Liver (tissue), 9 donors: ENCODE measurements around the gene CWF19L2. TPM values are rescaled to one million over a fixed set of nuclear protein-coding genes. Genes with fewer than 3 reads are reported as not detected.
A peak's percentile ranks its signal among the peaks of the same experiment; 100 is the strongest.
"Not testable (repeated sequence)": the region's sequence is repeated elsewhere in the genome, so short reads cannot be mapped to it uniquely, and the experiment has no call there.

Source experiments
- DNase-seq: peaks from one replicate; pipeline ENCODE4 v3.0.0-alpha.2; 2017; ENCODE audit warnings: low spot score
- H3K27ac ChIP-seq, 2 donors: one replicate each; pipeline ENCODE4 v1.7.0; 2013; ENCODE audit warnings: inconsistent platforms in 2 of 2, low read length in 2 of 2, control low read depth in 1 of 2, low read depth in 1 of 2, mild to moderate bottlenecking in 1 of 2
- H3K27me3 ChIP-seq, 4 donors: one replicate each; pipeline versions ENCODE4 v1.6.1 to v1.7.0; 2013; ENCODE audit warnings: low read length in 3 of 4, inconsistent platforms in 1 of 4, mild to moderate bottlenecking in 1 of 4, moderate library complexity in 1 of 4; ENCODE audit not compliant: control insufficient read depth in 4 of 4, insufficient read depth in 4 of 4
- H3K36me3 ChIP-seq, 4 donors: one replicate each; pipeline versions ENCODE4 v1.6.1 to v1.7.0; 2013; ENCODE audit warnings: low read length in 3 of 4, mild to moderate bottlenecking in 3 of 4, low read depth in 1 of 4, moderate library complexity in 1 of 4; ENCODE audit not compliant: control insufficient read depth in 4 of 4, insufficient read depth in 3 of 4
- H3K4me1 ChIP-seq, 4 donors: one replicate each; pipeline versions ENCODE4 v1.6.1 to v1.7.0; 2013; ENCODE audit warnings: low read length in 3 of 4, mild to moderate bottlenecking in 3 of 4, moderate library complexity in 1 of 4; ENCODE audit not compliant: control insufficient read depth in 4 of 4, insufficient read depth in 4 of 4
- H3K4me3 ChIP-seq, 3 donors: one replicate each; pipeline versions ENCODE4 v1.6.1 to v1.7.0; 2013; ENCODE audit warnings: low read length in 3 of 3, control low read depth in 1 of 3, low read depth in 1 of 3, mild to moderate bottlenecking in 1 of 3
- H3K9ac ChIP-seq, 2 donors: one replicate each; pipeline ENCODE4 v1.7.0; 2013; ENCODE audit warnings: low read length in 2 of 2, mild to moderate bottlenecking in 2 of 2, moderate library complexity in 2 of 2, control low read depth in 1 of 2, low read depth in 1 of 2
- H3K9me3 ChIP-seq, 4 donors: one replicate each; pipeline versions ENCODE4 v1.6.1 to v1.7.0; 2013; ENCODE audit warnings: low read length in 3 of 4; ENCODE audit not compliant: control insufficient read depth in 4 of 4
- CTCF ChIP-seq: fragments of 150-350 bp; IDR thresholded peaks from 2 replicates; pipeline ENCODE4 v1.5.1; 2017; ENCODE audit warnings: improper control_type of control experiment, low read depth, low read length; ENCODE audit not compliant: missing input control
- EGR1 ChIP-seq, 2 donors: IDR thresholded peaks; 2 replicates each; pipeline ENCODE4 v1.6.1; 2016 to 2018; ENCODE audit warnings: antibody characterized with exemption in 2 of 2, low read depth in 2 of 2
- FOXA1 ChIP-seq: IDR thresholded peaks from 2 replicates; pipeline ENCODE4 v1.6.1; 2016; ENCODE audit warnings: antibody characterized with exemption
- FOXA2 ChIP-seq: IDR thresholded peaks from 2 replicates; pipeline ENCODE4 v1.6.1; 2016; ENCODE audit warnings: antibody characterized with exemption
- GABPA ChIP-seq, 2 donors: IDR thresholded peaks in 1 of 2; conservative IDR thresholded peaks in 1 of 2; 2 replicates each; pipeline ENCODE4 v1.6.1; 2016; ENCODE audit warnings: antibody characterized with exemption in 2 of 2, mild to moderate bottlenecking in 1 of 2, moderate library complexity in 1 of 2
- HNF4A ChIP-seq, 2 donors: conservative IDR thresholded peaks; 2 replicates each; pipeline ENCODE4 v1.6.1; 2016; ENCODE audit warnings: antibody characterized with exemption in 2 of 2, mild to moderate bottlenecking in 2 of 2
- HNF4G ChIP-seq: IDR thresholded peaks from 2 replicates; pipeline ENCODE4 v1.6.1; 2016; ENCODE audit warnings: antibody characterized with exemption
- JUND ChIP-seq, 2 donors: IDR thresholded peaks; 2 replicates each; pipeline ENCODE4 v1.6.1; 2016; ENCODE audit warnings: antibody characterized with exemption in 2 of 2
- REST ChIP-seq: IDR thresholded peaks from 2 replicates; pipeline ENCODE4 v1.6.1; 2016; ENCODE audit warnings: antibody characterized with exemption, mild to moderate bottlenecking
- RXRA ChIP-seq, 2 donors: IDR thresholded peaks; 2 replicates each; pipeline ENCODE4 v1.6.1; 2017 to 2018; ENCODE audit warnings: antibody characterized with exemption in 2 of 2, mild to moderate bottlenecking in 1 of 2
- SP1 ChIP-seq: IDR thresholded peaks from 2 replicates; pipeline ENCODE4 v1.6.1; 2018; ENCODE audit warnings: antibody characterized with exemption, mild to moderate bottlenecking
- TAF1 ChIP-seq: conservative IDR thresholded peaks from 2 replicates; pipeline ENCODE4 v1.6.1; 2016; ENCODE audit warnings: antibody characterized with exemption, mild to moderate bottlenecking
- YY1 ChIP-seq: IDR thresholded peaks from 2 replicates; pipeline ENCODE4 v1.6.1; 2016; ENCODE audit warnings: antibody characterized with exemption, mild to moderate bottlenecking
- WGBS: extraction: QIAGEN DNeasy Blood & Tissue Kit; methylation state at CpG from one replicate; pipeline ENCODE4 v1.1.7; 2013; 5-methylcytosine and 5-hydroxymethylcytosine counted together
- polyA plus RNA-seq, 2 donors: library from polyadenylated mRNA; stranded (reverse) in 1 of 2; unstranded in 1 of 2; fragments of 200-250 nt in 1 of 2; fragments of >200 nt in 1 of 2; fragmentation: Nextera tagmentation in 1 of 2; extraction: Ambion mirVana in 1 of 2; gene quantifications; one replicate each; pipeline versions ENCODE4 v1.2.1 to v1.2.3, GENCODE V29; 2013 to 2015
- total RNA-seq, 2 donors: library from RNA; depleted of rRNA; stranded (reverse); fragments of >200 nt; gene quantifications; one replicate each; pipeline ENCODE4 v1.2.3, GENCODE V29; 2014
- TF ChIP-seq, protein P1 (sequence below): IDR thresholded peaks from 2 replicates; pipeline ENCODE4 v1.6.1; 2016; ENCODE audit warnings: antibody characterized with exemption
- TF ChIP-seq, protein P2 (sequence below): IDR thresholded peaks from 2 replicates; pipeline ENCODE4 v1.6.1; 2016; ENCODE audit warnings: antibody characterized with exemption
- TF ChIP-seq, protein P3 (sequence below): IDR thresholded peaks from 2 replicates; pipeline ENCODE4 v1.6.1; 2016; ENCODE audit warnings: antibody characterized with exemption
- donor health status: healthy.
- donor health status: healthy.
- donor health status: healthy.
- donor health status: healthy.
- donor health status: healthy.

Gene CWF19L2
- total and polyA plus RNA-seq, 4 donors, result 2.0 to 10.7 (median 5.8) TPM

GRCh38 chr11:107467696-107468095 is 10.1 kb upstream of the CWF19L2 start:
- no peak overlapping the region for H3K4me3 ChIP-seq
- WGBS, result 63% methylated on average over 1 of the region's 1 CpG
- peaks cover 0 to 3% (median 0%) of the 10 kb centered on the region in 4 donors for H3K27me3 ChIP-seq
- TF ChIP-seq GABPA (IDR thresholded peaks at IDR 0.05 in 1 of 2, conservative IDR thresholded peaks at IDR 0.05 in 1 of 2) (no peak), RXRA (IDR thresholded peaks at IDR 0.05) (no peak), HNF4G (no peak), TAF1 (no peak), FOXA2 (no peak), YY1 (no peak), FOXA1 (no peak), SP1 (no peak)
- TF ChIP-seq, protein P1, sequence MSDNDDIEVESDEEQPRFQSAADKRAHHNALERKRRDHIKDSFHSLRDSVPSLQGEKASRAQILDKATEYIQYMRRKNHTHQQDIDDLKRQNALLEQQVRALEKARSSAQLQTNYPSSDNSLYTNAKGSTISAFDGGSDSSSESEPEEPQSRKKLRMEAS, result no peak
- TF ChIP-seq, protein P2, sequence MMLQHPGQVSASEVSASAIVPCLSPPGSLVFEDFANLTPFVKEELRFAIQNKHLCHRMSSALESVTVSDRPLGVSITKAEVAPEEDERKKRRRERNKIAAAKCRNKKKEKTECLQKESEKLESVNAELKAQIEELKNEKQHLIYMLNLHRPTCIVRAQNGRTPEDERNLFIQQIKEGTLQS, result no peak
- no peak overlapping the region for H3K27ac ChIP-seq
- DNase-seq, result no peak
- no peaks in the 10 kb centered on the region for H3K4me1 ChIP-seq
- H3K9me3 ChIP-seq, result no peaks in the 10 kb centered on the region
- no peak overlapping the region for H3K9ac ChIP-seq
- H3K36me3 ChIP-seq, result no peaks in the 10 kb centered on the region

DNA sequence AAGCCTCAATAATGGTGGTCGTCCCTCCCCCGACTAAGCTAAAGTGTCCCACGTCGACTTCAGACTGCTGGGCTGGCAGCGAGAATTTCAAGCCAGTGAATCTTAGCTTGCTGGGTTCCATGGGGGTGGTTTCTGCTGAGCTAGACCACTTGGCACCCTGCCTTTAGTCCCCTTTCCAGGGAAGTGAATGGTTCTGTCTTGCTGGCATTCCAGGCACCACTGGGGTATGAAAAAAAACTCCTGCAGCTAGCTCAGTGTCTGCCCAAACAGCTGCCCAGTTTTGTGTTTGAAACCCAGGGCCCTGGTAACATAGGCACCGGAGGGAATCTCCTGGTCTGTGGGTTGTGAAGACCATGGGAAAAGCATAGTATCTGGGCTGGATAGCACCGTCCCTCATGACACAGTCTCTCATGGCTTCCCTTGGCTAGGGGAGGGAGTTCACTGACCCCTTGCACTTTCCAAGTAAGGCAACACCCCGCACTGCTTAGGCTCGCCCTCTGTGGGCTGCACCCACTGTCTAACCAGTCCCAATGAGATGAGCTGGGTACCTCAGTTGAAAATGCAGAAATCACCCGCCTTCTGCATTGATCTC is 8.7 kb upstream of the CWF19L2 start:
- 75% methylated on average over 10 of the region's 10 CpGs for WGBS
- not testable (repeated sequence) for H3K4me1 ChIP-seq, H3K36me3 ChIP-seq, H3K9me3 ChIP-seq, H3K9ac ChIP-seq, H3K27ac ChIP-seq, H3K4me3 ChIP-seq, DNase-seq, H3K27me3 ChIP-seq

DNA sequence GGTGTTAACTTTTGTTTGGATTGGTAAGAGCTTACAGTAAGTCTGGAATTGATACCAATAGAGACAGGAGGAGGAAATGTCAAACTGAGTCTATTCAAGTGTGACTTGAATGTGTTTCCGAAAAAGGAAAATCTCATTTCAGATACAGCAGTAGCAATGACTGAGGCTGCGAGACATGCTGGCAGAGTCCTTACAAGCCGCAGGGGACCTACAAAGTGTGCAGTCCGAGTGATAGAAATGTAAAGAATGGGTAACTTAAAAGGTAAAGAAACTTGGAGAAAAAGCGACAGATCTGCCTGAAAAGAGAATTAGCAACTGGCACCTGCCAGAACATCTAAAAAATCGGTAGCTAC is 444 bp downstream of the CWF19L2 start:
- Histone ChIP-seq H3K4me1 (peaks cover 0 to 15% (median 11%) of the 10 kb centered on the region in 4 donors), H3K4me3 (peak overlapping the region; percentile 81 to 100 (median 95)), H3K9me3 (no peaks in the 10 kb centered on the region), H3K36me3 (peaks cover 3 to 16% (median 13%) of the 10 kb centered on the region in 4 donors), H3K9ac (peak overlapping the region; percentile 96 to 99), H3K27me3 (no peaks in the 10 kb centered on the region), H3K27ac (peak overlapping the region; percentile 55 to 78)
- 1% methylated on average over 6 of the region's 6 CpGs for WGBS
- no peak for DNase-seq
- TF ChIP-seq FOXA2, result no peak
- TF ChIP-seq HNF4A (conservative IDR thresholded peaks at IDR 0.05), result no peak
- TF ChIP-seq GABPA (IDR thresholded peaks at IDR 0.05 in 1 of 2, conservative IDR thresholded peaks at IDR 0.05 in 1 of 2), result no peak
- no peak for TF ChIP-seq REST
- no peak for TF ChIP-seq JUND (IDR thresholded peaks at IDR 0.05)
- TF ChIP-seq, protein P2, result no peak
- TF ChIP-seq EGR1 (IDR thresholded peaks at IDR 0.05; ENCODE audit: low read depth in 2 of 2), result no peak
- TF ChIP-seq CTCF, result no peak
- no peak for TF ChIP-seq YY1
- TF ChIP-seq SP1, result no peak
- TF ChIP-seq HNF4G, result no peak
- no peak for TF ChIP-seq FOXA1
- TF ChIP-seq, protein P3, sequence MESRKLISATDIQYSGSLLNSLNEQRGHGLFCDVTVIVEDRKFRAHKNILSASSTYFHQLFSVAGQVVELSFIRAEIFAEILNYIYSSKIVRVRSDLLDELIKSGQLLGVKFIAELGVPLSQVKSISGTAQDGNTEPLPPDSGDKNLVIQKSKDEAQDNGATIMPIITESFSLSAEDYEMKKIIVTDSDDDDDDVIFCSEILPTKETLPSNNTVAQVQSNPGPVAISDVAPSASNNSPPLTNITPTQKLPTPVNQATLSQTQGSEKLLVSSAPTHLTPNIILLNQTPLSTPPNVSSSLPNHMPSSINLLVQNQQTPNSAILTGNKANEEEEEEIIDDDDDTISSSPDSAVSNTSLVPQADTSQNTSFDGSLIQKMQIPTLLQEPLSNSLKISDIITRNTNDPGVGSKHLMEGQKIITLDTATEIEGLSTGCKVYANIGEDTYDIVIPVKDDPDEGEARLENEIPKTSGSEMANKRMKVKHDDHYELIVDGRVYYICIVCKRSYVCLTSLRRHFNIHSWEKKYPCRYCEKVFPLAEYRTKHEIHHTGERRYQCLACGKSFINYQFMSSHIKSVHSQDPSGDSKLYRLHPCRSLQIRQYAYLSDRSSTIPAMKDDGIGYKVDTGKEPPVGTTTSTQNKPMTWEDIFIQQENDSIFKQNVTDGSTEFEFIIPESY, result no peak
- no peak for TF ChIP-seq TAF1
- TF ChIP-seq, protein P1, result no peak
